HepG2 (cell line): ENCODE data around the gene ARHGAP26. TPM values are rescaled to one million over a fixed set of nuclear protein-coding genes. Genes with fewer than 3 reads are reported as not detected.

Source experiments
- EEA1 ChIP-seq: sonication (generic); formaldehyde crosslinking; IDR thresholded peaks from 2 replicates; pipeline ENCODE4 v1.5.1; 2020; ENCODE audit warnings: mild to moderate bottlenecking, missing genetic modification reagents, borderline replicate concordance
- GABPA ChIP-seq, 2 experiments: IDR thresholded peaks; 2 replicates each; pipeline ENCODE4 v1.6.1; 2011 to 2016; ENCODE audit warnings: low read depth in 2 of 2, low read length in 1 of 2, missing biosample characterization in 1 of 2, missing genetic modification characterization in 1 of 2
- GPN1 ChIP-seq: sonication (generic); formaldehyde crosslinking; IDR thresholded peaks from 2 replicates; pipeline ENCODE4 v1.5.1; 2020; ENCODE audit warnings: missing genetic modification reagents, borderline replicate concordance
- GRHL1 ChIP-seq: sonication (generic); formaldehyde crosslinking; conservative IDR thresholded peaks from 2 replicates; pipeline ENCODE4 v1.8.0; 2022; ENCODE audit warnings: missing genetic modification reagents
- IRF1 ChIP-seq: sonication (generic); formaldehyde crosslinking; IDR thresholded peaks from 2 replicates; pipeline ENCODE4 v1.4.0; 2020; ENCODE audit warnings: low read depth, mild to moderate bottlenecking, missing genetic modification reagents
- JARID2 ChIP-seq: sonication (generic); formaldehyde crosslinking; IDR thresholded peaks from 2 replicates; pipeline ENCODE4 v1.8.1; 2023; ENCODE audit warnings: missing genetic modification reagents, inconsistent platforms; ENCODE audit not compliant: insufficient replicate concordance
- LCORL ChIP-seq, 2 experiments: fragments of 450-650 bp in 1 of 2; sonication (generic) in 1 of 2; formaldehyde crosslinking in 1 of 2; IDR thresholded peaks; 2 replicates each; pipeline versions ENCODE4 v1.5.0 to v1.6.1; 2017 to 2020; ENCODE audit warnings: antibody characterized with exemption in 1 of 2, missing genetic modification reagents in 1 of 2
- MED8 ChIP-seq: sonication (generic); formaldehyde crosslinking; IDR thresholded peaks from 2 replicates; pipeline ENCODE4 v1.8.1; 2023; ENCODE audit warnings: mild to moderate bottlenecking, missing genetic modification reagents; ENCODE audit not compliant: insufficient replicate concordance
- MEIS1 ChIP-seq: sonication (generic); formaldehyde crosslinking; IDR thresholded peaks from 2 replicates; pipeline ENCODE4 v1.9.0; 2021; ENCODE audit warnings: mild to moderate bottlenecking, missing genetic modification reagents, moderate library complexity, borderline replicate concordance
- MTF1 ChIP-seq: sonication (generic); formaldehyde crosslinking; IDR thresholded peaks from 2 replicates; pipeline ENCODE4 v1.5.0; 2020; ENCODE audit warnings: missing genetic modification reagents
- NONO ChIP-seq, 2 experiments: fragments of 450-650 bp in 1 of 2; sonication (generic) in 1 of 2; formaldehyde crosslinking in 1 of 2; IDR thresholded peaks in 1 of 2; conservative IDR thresholded peaks in 1 of 2; 2 replicates each; pipeline versions ENCODE4 v1.6.1 to v1.8.0; 2017 to 2022; ENCODE audit warnings: mild to moderate bottlenecking in 1 of 2, missing genetic modification reagents in 1 of 2, moderate library complexity in 1 of 2
- POGK ChIP-seq: sonication (generic); formaldehyde crosslinking; conservative IDR thresholded peaks from 2 replicates; pipeline ENCODE4 v1.8.0; 2022; ENCODE audit warnings: mild to moderate bottlenecking, moderate library complexity, missing genetic modification reagents
- PPARG ChIP-seq: conservative IDR thresholded peaks from 2 replicates; pipeline ENCODE4 v1.6.1; 2016; ENCODE audit warnings: missing biosample characterization, missing genetic modification reagents
- RFXANK ChIP-seq: IDR thresholded peaks from 2 replicates; pipeline ENCODE4 v1.6.1; 2016
- TCF7L2 ChIP-seq: IDR thresholded peaks from 2 replicates; pipeline ENCODE4 v1.6.1; 2011; ENCODE audit warnings: mild to moderate bottlenecking, low read depth, low read length, moderate library complexity
- TIGD3 ChIP-seq: sonication (generic); formaldehyde crosslinking; IDR thresholded peaks from 2 replicates; pipeline ENCODE4 v1.5.1; 2020; ENCODE audit warnings: mild to moderate bottlenecking, missing genetic modification reagents, borderline replicate concordance
- TP53 ChIP-seq: sonication (generic); formaldehyde crosslinking; conservative IDR thresholded peaks from 2 replicates; pipeline ENCODE4 v1.4.0; 2020; ENCODE audit warnings: missing genetic modification reagents
- ZBTB14 ChIP-seq: sonication (generic); formaldehyde crosslinking; IDR thresholded peaks from 2 replicates; pipeline ENCODE4 v1.4.0; 2020; ENCODE audit warnings: missing genetic modification reagents
- ZFP82 ChIP-seq: sonication (generic); formaldehyde crosslinking; IDR thresholded peaks from 2 replicates; pipeline ENCODE4 v1.5.1; 2020; ENCODE audit warnings: mild to moderate bottlenecking, missing genetic modification reagents, borderline replicate concordance
- ZKSCAN1 ChIP-seq: fragments of 150-350 bp; IDR thresholded peaks from 2 replicates; pipeline ENCODE4 v1.6.1; 2014; ENCODE audit warnings: low read length
- ZMAT3 ChIP-seq: sonication (generic); formaldehyde crosslinking; conservative IDR thresholded peaks from 2 replicates; pipeline ENCODE4 v1.7.0; 2021; ENCODE audit warnings: missing genetic modification reagents
- ZNF709 ChIP-seq: sonication (generic); formaldehyde crosslinking; IDR thresholded peaks from 2 replicates; pipeline ENCODE4 v1.5.0; 2020; ENCODE audit warnings: mild to moderate bottlenecking, missing genetic modification reagents
- ZSCAN12 ChIP-seq: sonication (generic); formaldehyde crosslinking; IDR thresholded peaks from 2 replicates; pipeline ENCODE4 v1.9.0; 2021; ENCODE audit warnings: mild to moderate bottlenecking, missing genetic modification reagents
- polyA plus RNA-seq, 8 experiments: library from polyadenylated mRNA; depleted of rRNA in 3 of 8; stranded (reverse) in 7 of 8; unstranded in 1 of 8; fragments of >200 nt; fragmentation: Illumina TruSeq in 4 of 8; extraction: Trizol in 4 of 8; gene quantifications; 2 replicates each; pipeline versions ENCODE4 v1.2.1 to v1.2.3, GENCODE V29; 2011 to 2016; ENCODE audit warnings: low read depth in 4 of 8, missing spikeins in 1 of 8, mixed read lengths in 1 of 8; ENCODE audit not compliant: insufficient read depth in 1 of 8
- total RNA-seq, 5 experiments: library from RNA; depleted of rRNA; stranded (reverse); fragments of >200 nt; fragmentation: Illumina TruSeq; extraction: Trizol; gene quantifications; 2 replicates each; pipeline ENCODE4 v1.2.3, GENCODE V29; 2016; ENCODE audit warnings: low read depth in 1 of 5

Gene ARHGAP26
- total and polyA plus RNA-seq, 2 of the 13 experiments (the other 11 are each of a cell fraction or from before 2014, with no cell fraction given): 9.6 to 18.2 TPM

GRCh38 chr5:142807372-142807911 lies 37.3 kb downstream of the ARHGAP26 start (continued):
- TF ChIP-seq TCF7L2 (no peak), EEA1 (CRISPR knock-in tag) (no peak), ZMAT3 (CRISPR knock-in tag) (peak; percentile 92), ZKSCAN1 (no peak), GABPA (IDR thresholded peaks at IDR 0.05; ENCODE audit: low read depth, low read length) (no peak), GABPA (CRISPR knock-in tag; IDR thresholded peaks at IDR 0.05; ENCODE audit: low read depth) (peak; percentile 63), ZNF709 (CRISPR knock-in tag) (peak; percentile 84), MED8 (CRISPR knock-in tag) (no peak), IRF1 (CRISPR knock-in tag) (no peak), JARID2 (CRISPR knock-in tag) (no peak), RFXANK (CRISPR knock-in tag) (0 out of 2 replicates have a peak, but pooled peaks have one; percentile 81), MTF1 (CRISPR knock-in tag) (no peak), POGK (peak; percentile 93), TP53 (CRISPR knock-in tag) (no peak), NONO (IDR thresholded peaks at IDR 0.05) (no peak), NONO (CRISPR knock-in tag; conservative IDR thresholded peaks at IDR 0.05) (peak; percentile 99), GPN1 (CRISPR knock-in tag) (no peak), MEIS1 (CRISPR knock-in tag) (no peak), LCORL (IDR thresholded peaks at IDR 0.05) (no peak), LCORL (CRISPR knock-in tag; IDR thresholded peaks at IDR 0.05) (peak; percentile 98), GRHL1 (no peak), ZSCAN12 (CRISPR knock-in tag) (no peak), ZFP82 (CRISPR knock-in tag) (no peak), TIGD3 (CRISPR knock-in tag) (no peak), ZBTB14 (no peak), PPARG (CRISPR knock-in tag) (peak; percentile 95)
